ENCODE data around the gene PYROXD2. TPM values are rescaled to one million over a fixed set of nuclear protein-coding genes. Genes with fewer than 3 reads are reported as not detected.

PYROXD2 gene
- total and polyA plus RNA-seq, 7 experiments from 2014 or later, result 5.6 to 37.1 (median 19.8) TPM

- intact Hi-C loops (cut with micrococcal nuclease), result no loop called here
- Mint-ChIP-seq H3K9me3 (peaks cover 0 to 5% (median 0%) of the 10 kb centered on the region in 11 donors), H3K36me3 (no peaks in the 10 kb centered on the region), H3K4me1 (peaks cover 0 to 5% (median 5%) of the 10 kb centered on the region in 7 donors), H3K27me3 (peaks cover 0 to 5% (median 0%) of the 10 kb centered on the region in 5 donors), H3K4me3 (no peak overlapping the region), H3K27ac (no peak overlapping the region)
- H3K9me3 ChIP-seq (ENCODE audit: control insufficient read depth in 2 of 3, low read length in 3 of 3), result no peaks in the 10 kb centered on the region
- no peaks in the 10 kb centered on the region for H3K27me3 ChIP-seq (ENCODE audit: control insufficient read depth in 2 of 2, insufficient read depth in 2 of 2, low read length in 2 of 2)
- DNase-seq, result no peak
- ATAC-seq, result no peak
- ChIA-PET POLR2A (no interaction called here), CTCF (no interaction called here)
- no peak overlapping the region for H3K27ac ChIP-seq (ENCODE audit: low read depth, low read length)
- no peak overlapping the region for H3K4me3 ChIP-seq (ENCODE audit: low read length)
- H3K4me1 ChIP-seq (ENCODE audit: control insufficient read depth in 2 of 2, insufficient read depth in 2 of 2, low read length in 2 of 2), result no peaks in the 10 kb centered on the region
- H3K36me3 ChIP-seq (ENCODE audit: control insufficient read depth in 2 of 3, insufficient read depth in 3 of 3, low read length in 3 of 3), result no peaks in the 10 kb centered on the region
These were observed 48.9 kb downstream of the PYROXD2 start for GRCh38 chr10:98366062-98366530.

GRCh38 chr10:98365406-98366061, 49.4 kb downstream of the PYROXD2 start:
- Histone ChIP-seq H3K4me3 (ENCODE audit: low read length) (no peak overlapping the region), H3K9me3 (ENCODE audit: control insufficient read depth in 2 of 3, low read length in 3 of 3) (no peaks in the 10 kb centered on the region), H3K4me1 (ENCODE audit: control insufficient read depth in 2 of 2, insufficient read depth in 2 of 2, low read length in 2 of 2) (no peaks in the 10 kb centered on the region), H3K27ac (ENCODE audit: low read depth, low read length) (no peak overlapping the region), H3K27me3 (ENCODE audit: control insufficient read depth in 2 of 2, insufficient read depth in 2 of 2, low read length in 2 of 2) (no peaks in the 10 kb centered on the region), H3K36me3 (ENCODE audit: control insufficient read depth in 2 of 3, insufficient read depth in 3 of 3, low read length in 3 of 3) (no peaks in the 10 kb centered on the region)
- Mint-ChIP-seq H3K4me3 (no peak overlapping the region), H3K27me3 (peaks cover 0 to 5% (median 0%) of the 10 kb centered on the region in 5 donors), H3K27ac (no peak overlapping the region), H3K36me3 (no peaks in the 10 kb centered on the region), H3K4me1 (peaks cover 0 to 7% (median 5%) of the 10 kb centered on the region in 7 donors), H3K9me3 (peaks cover 0 to 5% (median 0%) of the 10 kb centered on the region in 11 donors)
- ChIA-PET POLR2A (no interaction called here), CTCF (no interaction called here)
- intact Hi-C loops (cut with micrococcal nuclease), result no loop called here
- DNase-seq (no peak), ATAC-seq (no peak)

GRCh38 chr10:98364432-98365102, 50.4 kb downstream of the PYROXD2 start:
- ChIA-PET POLR2A (no interaction called here), CTCF (no interaction called here)
- no peak overlapping the region for H3K4me3 ChIP-seq (ENCODE audit: low read length)
- intact Hi-C loops (cut with micrococcal nuclease), result no loop called here
- no peak overlapping the region for H3K4me3 Mint-ChIP-seq
- no peaks in the 10 kb centered on the region for H3K4me1 ChIP-seq (ENCODE audit: control insufficient read depth in 2 of 2, insufficient read depth in 2 of 2, low read length in 2 of 2)
- no peaks in the 10 kb centered on the region for H3K9me3 ChIP-seq (ENCODE audit: control insufficient read depth in 2 of 3, low read length in 3 of 3)
- H3K27me3 Mint-ChIP-seq, result peaks cover 0 to 8% (median 2%) of the 10 kb centered on the region in 5 donors
- no peak for DNase-seq
- H3K36me3 ChIP-seq (ENCODE audit: control insufficient read depth in 2 of 3, insufficient read depth in 3 of 3, low read length in 3 of 3), result no peaks in the 10 kb centered on the region
- H3K9me3 Mint-ChIP-seq, result peaks cover 0 to 5% (median 0%) of the 10 kb centered on the region in 11 donors
- no peak overlapping the region for H3K27ac Mint-ChIP-seq
- H3K36me3 Mint-ChIP-seq, result no peaks in the 10 kb centered on the region
- H3K27me3 ChIP-seq (ENCODE audit: control insufficient read depth in 2 of 2, insufficient read depth in 2 of 2, low read length in 2 of 2), result no peaks in the 10 kb centered on the region
- ATAC-seq, result no peak
- peaks cover 0 to 7% (median 5%) of the 10 kb centered on the region in 7 donors for H3K4me1 Mint-ChIP-seq
- no peak overlapping the region for H3K27ac ChIP-seq (ENCODE audit: low read depth, low read length)

- intact Hi-C loops (cut with micrococcal nuclease), result no loop called here
- Mint-ChIP-seq H3K9me3 (peaks cover 0 to 2% (median 0%) of the 10 kb centered on the region in 11 donors), H3K36me3 (no peaks in the 10 kb centered on the region), H3K4me3 (no peak overlapping the region), H3K4me1 (peaks cover 0 to 7% (median 5%) of the 10 kb centered on the region in 7 donors), H3K27me3 (peaks cover 0 to 13% (median 1%) of the 10 kb centered on the region in 5 donors), H3K27ac (no peak overlapping the region)
- ChIA-PET POLR2A (no interaction called here), CTCF (no interaction called here)
- ATAC-seq, result no peak
- Histone ChIP-seq H3K36me3 (ENCODE audit: control insufficient read depth in 2 of 3, insufficient read depth in 3 of 3, low read length in 3 of 3) (no peaks in the 10 kb centered on the region), H3K4me1 (ENCODE audit: control insufficient read depth in 2 of 2, insufficient read depth in 2 of 2, low read length in 2 of 2) (no peaks in the 10 kb centered on the region), H3K4me3 (ENCODE audit: low read length) (no peak overlapping the region), H3K27ac (ENCODE audit: low read depth, low read length) (no peak overlapping the region), H3K9me3 (ENCODE audit: control insufficient read depth in 2 of 3, low read length in 3 of 3) (no peaks in the 10 kb centered on the region), H3K27me3 (ENCODE audit: control insufficient read depth in 2 of 2, insufficient read depth in 2 of 2, low read length in 2 of 2) (no peaks in the 10 kb centered on the region)
- no peak for DNase-seq
These were observed 51.8 kb downstream of the PYROXD2 start for GRCh38 chr10:98363220-98363619.

GRCh38 chr10:98361131-98362025, 53.6 kb downstream of the PYROXD2 start:
- Mint-ChIP-seq H3K4me1 (peaks cover 0 to 7% (median 5%) of the 10 kb centered on the region in 7 donors), H3K27me3 (peaks cover 0 to 18% (median 3%) of the 10 kb centered on the region in 5 donors), H3K9me3 (peaks cover 0 to 2% (median 0%) of the 10 kb centered on the region in 11 donors), H3K27ac (peak overlapping the region in 2 of 9 donors; percentile 4 to 21), H3K4me3 (no peak overlapping the region), H3K36me3 (no peaks in the 10 kb centered on the region)
- peak; percentile 77 for ATAC-seq
- no peaks in the 10 kb centered on the region for H3K4me1 ChIP-seq (ENCODE audit: control insufficient read depth in 2 of 2, insufficient read depth in 2 of 2, low read length in 2 of 2)
- DNase-seq, result peak in 1 of 9 donors; percentile 23
- H3K9me3 ChIP-seq (ENCODE audit: control insufficient read depth in 2 of 3, low read length in 3 of 3), result no peaks in the 10 kb centered on the region
- no peak overlapping the region for H3K27ac ChIP-seq (ENCODE audit: low read depth, low read length)
- H3K4me3 ChIP-seq (ENCODE audit: low read length), result no peak overlapping the region
- ChIA-PET CTCF (no interaction called here), POLR2A (no interaction called here)
- intact Hi-C loops (cut with micrococcal nuclease), result no loop called here
- no peaks in the 10 kb centered on the region for H3K36me3 ChIP-seq (ENCODE audit: control insufficient read depth in 2 of 3, insufficient read depth in 3 of 3, low read length in 3 of 3)
- H3K27me3 ChIP-seq (ENCODE audit: control insufficient read depth in 2 of 2, insufficient read depth in 2 of 2, low read length in 2 of 2), result no peaks in the 10 kb centered on the region

GRCh38 chr10:98357194-98357822, 57.7 kb downstream of the PYROXD2 start:
- intact Hi-C loops (cut with micrococcal nuclease), result no loop called here
- H3K27me3 ChIP-seq (ENCODE audit: control insufficient read depth in 2 of 2, insufficient read depth in 2 of 2, low read length in 2 of 2), result peaks cover 0 to 5% of the 10 kb centered on the region in 2 donors
- Mint-ChIP-seq H3K4me1 (peaks cover 0 to 7% (median 5%) of the 10 kb centered on the region in 7 donors), H3K4me3 (no peak overlapping the region), H3K27ac (no peak overlapping the region), H3K9me3 (peaks cover 0 to 2% (median 0%) of the 10 kb centered on the region in 11 donors), H3K36me3 (no peaks in the 10 kb centered on the region), H3K27me3 (peaks cover 16 to 44% (median 31%) of the 10 kb centered on the region in 5 donors)
- H3K9me3 ChIP-seq (ENCODE audit: control insufficient read depth in 2 of 3, low read length in 3 of 3), result no peaks in the 10 kb centered on the region
- ATAC-seq (no peak), DNase-seq (no peak)
- H3K4me1 ChIP-seq (ENCODE audit: control insufficient read depth in 2 of 2, insufficient read depth in 2 of 2, low read length in 2 of 2), result no peaks in the 10 kb centered on the region
- ChIA-PET CTCF (no interaction called here), POLR2A (no interaction called here)
- H3K36me3 ChIP-seq (ENCODE audit: control insufficient read depth in 2 of 3, insufficient read depth in 3 of 3, low read length in 3 of 3), result no peaks in the 10 kb centered on the region
- H3K27ac ChIP-seq (ENCODE audit: low read depth, low read length), result no peak overlapping the region
- no peak overlapping the region for H3K4me3 ChIP-seq (ENCODE audit: low read length)
